GM19023 (cell line): ENCODE results near the gene DYNLT4.
"Not testable (repeated sequence)": the region's sequence is repeated elsewhere in the genome, so short reads cannot be mapped to it uniquely, and the experiment has no call there.

Experiments used
- ATAC-seq: cut with Tn5 transposase; IDR thresholded peaks from one replicate; pipeline ENCODE4 v1.9.1; 2021; ENCODE audit warnings: mild to moderate bottlenecking, moderate library complexity; ENCODE audit not compliant: unreplicated experiment

Gene DYNLT4, protein sequence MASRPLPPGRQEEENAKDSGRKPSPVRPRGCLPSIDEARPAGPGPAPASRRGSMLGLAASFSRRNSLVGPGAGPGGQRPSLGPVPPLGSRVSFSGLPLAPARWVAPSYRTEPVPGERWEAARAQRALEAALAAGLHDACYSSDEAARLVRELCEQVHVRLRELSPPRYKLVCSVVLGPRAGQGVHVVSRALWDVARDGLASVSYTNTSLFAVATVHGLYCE

DNA sequence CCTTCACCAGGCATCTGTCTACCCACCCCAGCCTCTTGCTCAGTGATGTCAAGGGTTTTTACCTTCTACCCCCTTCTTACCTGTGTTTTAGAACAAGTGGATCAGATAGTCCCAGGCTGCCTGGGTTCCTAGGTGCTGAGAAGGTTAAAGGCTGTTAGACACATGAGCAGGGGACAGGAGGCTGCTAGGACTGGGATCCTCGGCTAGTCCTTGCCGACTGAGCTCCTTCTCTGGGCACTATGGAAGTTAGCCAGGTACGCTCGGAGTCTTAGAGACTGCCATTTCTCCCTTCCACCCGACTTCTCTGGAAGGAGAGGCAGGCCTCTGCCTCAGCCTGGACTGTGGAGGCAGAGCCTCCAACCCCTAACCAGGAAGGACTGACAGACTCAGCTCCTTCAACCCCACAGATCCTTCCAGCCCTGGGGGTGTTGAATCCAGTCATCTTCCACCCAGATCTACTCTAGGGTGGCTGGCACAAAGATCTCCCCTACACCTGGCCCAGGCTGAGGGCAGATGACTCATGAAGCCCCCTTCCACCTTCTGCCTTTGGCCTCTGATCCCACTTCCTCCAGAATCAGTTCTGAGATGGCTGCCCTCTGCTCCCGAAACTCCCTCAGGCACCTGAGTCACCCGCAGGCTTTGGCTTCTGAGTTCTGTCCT lies at the start of gene DYNLT4:
Gene DYNLT4, minus strand, starts transcription at position 648 of the 660 bp plus-strand sequence. CDS start 683 bp downstream, outside the sequence.
- ATAC-seq, result no peak

GRCh38 chr1:44855742-44856141 lies 48.6 kb upstream of the DYNLT4 start:
- ATAC-seq, result no peak

GRCh38 chr1:44854970-44855369 lies 47.8 kb upstream of the DYNLT4 start:
- no peak for ATAC-seq

DNA sequence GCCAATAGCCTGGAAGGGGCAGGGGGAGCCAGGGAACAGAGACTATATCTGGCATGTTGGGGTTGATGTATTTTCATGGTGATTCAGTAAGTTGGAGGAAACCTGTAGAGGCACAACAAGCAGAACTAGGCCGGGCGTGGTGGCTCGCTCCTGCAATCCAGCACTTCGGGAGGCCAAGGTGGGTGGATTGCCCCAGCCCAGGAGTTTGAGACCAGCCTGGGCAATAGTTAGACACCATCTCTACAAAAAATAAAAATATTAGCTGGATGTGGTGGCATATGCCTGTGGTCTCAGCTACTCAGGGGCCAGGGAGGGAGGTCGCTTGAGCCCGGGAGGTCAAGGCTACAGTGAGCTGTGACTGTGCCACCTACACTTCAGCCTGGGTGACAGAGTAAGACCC lies 46.0 kb upstream of the DYNLT4 start:
- no peak for ATAC-seq

DNA sequence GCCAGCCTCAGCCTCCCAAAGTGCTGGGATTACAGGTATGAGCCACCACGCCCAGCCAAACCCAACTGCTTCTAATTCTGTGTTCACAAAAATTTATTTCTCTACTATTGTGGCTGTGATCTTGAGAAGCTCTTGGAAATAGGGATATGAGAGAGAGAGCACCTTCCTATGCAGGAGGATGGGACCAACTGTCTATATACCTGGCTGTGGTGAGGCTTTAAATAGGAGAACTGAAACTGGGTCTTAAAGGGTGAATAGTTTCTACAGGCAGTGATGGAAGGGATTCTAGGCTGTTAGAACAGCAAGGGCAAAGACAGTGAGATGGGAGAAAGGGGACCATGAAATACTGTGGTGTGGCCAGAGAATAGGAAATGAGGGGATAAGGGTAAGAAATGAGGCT lies 44.2 kb upstream of the DYNLT4 start:
- no peak for ATAC-seq

DNA sequence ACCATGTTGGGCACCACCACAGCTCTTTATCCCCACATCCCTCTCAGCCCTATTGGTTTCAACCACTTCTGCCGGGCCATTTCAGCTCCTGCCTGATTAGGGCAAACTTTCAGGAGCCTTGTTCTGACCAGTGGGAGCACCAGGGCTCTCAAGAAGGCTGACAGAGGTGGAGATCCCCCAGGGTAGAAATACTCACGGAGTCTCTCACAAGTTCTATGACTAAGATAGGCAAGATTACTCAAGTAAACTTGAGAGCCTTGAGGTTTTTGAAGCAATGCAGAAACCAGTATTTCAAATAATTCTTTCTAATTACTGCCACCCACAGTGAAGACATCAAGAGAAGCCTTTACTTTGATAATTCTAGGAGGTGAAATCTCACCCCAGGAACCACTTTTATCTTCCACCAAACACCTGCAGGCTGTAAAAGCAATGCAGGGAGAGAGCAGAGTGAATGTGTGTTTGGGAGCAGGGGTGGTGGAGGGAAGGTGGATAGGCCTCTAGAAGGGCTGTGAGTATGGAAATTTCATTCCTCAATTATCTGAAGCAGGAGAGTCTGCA lies 42.5 kb upstream of the DYNLT4 start:
- no peak for ATAC-seq

DNA sequence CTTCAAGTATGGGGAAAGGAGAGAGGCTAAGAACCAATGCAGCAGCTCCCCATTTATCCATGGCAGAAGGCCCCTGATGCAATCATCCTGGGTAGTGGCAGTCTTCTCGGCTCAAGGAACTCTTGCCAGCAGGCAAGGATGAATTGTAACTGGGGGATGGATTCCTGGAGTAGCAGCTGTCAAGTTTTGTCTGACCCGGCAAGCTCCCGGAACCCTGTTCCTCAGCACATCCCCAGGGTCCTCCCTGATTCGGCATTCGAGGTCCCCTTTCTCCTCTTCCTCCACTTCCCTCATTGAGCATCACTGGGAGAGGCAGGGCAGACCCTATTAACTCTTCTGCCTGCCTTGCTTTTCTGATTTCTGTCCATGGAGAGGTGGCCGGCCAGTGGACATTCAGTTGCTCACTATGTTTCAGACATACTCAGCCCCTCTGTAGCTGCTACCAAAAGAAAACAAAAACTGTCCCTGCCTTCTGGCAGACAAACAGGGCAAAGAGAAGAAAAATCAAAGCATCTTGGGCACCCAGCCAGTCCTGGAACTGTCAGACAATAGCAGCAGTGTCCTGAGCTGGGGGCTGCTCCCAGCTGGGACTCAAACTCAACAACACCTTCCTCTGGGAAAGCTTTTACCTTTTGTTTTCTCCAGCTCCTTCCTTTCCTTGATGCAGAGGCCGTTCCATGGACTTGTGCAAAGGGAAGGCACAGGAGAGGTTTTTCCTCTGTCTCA lies 41.5 kb upstream of the DYNLT4 start:
- ATAC-seq, result no peak

DNA sequence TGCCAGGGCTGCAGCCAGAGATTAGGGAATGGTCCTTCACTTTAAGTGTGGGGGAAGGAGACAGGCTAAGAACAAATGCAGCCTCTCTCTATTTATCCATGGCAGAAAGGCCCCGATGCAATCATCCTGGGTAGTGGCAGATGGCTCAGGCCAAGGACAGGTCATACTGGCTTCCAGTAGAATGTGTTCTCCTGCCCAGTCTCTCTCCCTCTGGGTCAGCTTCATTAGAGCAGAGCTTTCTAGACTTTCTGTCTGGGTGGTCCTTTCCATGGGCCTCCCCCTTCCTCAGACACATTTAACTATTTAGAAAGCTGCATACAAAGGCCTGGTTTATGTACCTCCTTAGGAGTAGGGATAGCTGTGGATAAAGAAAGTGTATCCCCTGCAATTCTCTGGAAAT lies 40.7 kb upstream of the DYNLT4 start:
- ATAC-seq, result no peak

- ATAC-seq, result no peak
Observed at GRCh38 chr1:44846985-44847384, 39.8 kb upstream of the DYNLT4 start.

GRCh38 chr1:44842862-44843655 lies 35.9 kb upstream of the DYNLT4 start, which contains the start of gene PTCH2:
TSS of gene PTCH2 (minus strand) at chr1:44843253. CDS start at chr1:44842932, 321 bp downstream.
- no peak for ATAC-seq

DNA sequence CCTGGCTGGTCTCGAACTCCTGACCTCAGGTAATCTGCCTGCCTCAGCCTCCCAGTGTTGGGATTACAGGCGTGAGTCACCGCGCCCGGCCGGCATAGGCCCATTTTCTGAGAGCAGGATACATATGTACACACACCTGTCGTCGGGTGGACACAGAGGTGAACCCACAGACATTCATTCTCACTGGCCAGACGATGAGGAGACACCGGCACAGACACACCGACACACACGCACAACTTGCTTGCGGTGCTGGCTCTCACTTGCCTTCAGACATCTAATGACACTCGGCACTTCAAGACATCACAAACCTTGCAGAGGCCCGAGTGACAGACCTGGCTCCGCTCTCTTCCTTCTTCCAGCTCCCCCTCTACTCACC lies 35.3 kb upstream of the DYNLT4 start:
- ATAC-seq, result no peak

- no peak for ATAC-seq
Observed at GRCh38 chr1:44839576-44839975, 32.4 kb upstream of the DYNLT4 start.

GRCh38 chr1:44838294-44838693 lies 31.1 kb upstream of the DYNLT4 start:
- not testable (repeated sequence) for ATAC-seq

- ATAC-seq, result peak; percentile 74
Observed at GRCh38 chr1:44835738-44836675, 28.9 kb upstream of the DYNLT4 start.

DNA sequence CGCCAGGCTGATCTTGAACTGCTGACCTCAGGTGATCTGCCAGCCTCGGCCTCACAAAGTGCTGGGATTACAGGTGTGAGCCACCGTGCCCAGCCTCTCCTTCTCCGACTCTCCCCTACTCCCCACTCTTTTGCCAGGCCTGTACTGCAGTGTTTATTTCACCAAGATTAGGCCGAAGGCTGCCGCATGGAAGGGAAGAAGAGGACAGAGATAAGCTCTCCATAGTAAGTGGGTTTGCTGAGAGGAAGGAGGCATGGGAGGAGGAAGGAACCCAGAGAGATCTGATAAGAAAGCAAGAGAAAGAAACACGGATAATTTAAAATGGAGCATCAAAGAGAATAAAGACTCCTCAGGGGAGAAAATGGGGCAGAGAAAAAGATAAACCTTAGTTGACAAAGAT lies 27.2 kb upstream of the DYNLT4 start:
- no peak for ATAC-seq

GRCh38 chr1:44832056-44832705 lies 25.0 kb upstream of the DYNLT4 start:
- ATAC-seq, result no peak

DNA sequence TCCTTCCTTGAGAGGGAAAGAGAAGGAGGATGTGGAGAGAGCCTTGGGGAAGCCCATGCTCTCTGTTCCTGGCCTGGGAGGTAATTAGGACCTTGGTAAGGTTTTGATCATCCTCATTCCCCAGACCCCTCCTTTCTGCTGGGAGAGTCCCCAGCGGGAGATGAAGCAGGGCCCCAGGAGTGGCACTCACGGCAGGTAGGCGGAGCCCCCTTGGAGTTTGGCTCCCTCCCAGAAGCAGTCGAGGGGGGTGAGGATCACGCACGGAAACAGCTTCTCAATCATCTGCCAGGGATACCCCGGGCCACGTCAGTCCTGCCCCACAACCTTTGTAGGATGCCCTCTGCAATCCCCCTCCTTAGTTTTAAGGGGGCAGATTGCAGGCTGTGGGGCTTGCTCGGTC lies 24.4 kb upstream of the DYNLT4 start:
- ATAC-seq, result no peak

DNA sequence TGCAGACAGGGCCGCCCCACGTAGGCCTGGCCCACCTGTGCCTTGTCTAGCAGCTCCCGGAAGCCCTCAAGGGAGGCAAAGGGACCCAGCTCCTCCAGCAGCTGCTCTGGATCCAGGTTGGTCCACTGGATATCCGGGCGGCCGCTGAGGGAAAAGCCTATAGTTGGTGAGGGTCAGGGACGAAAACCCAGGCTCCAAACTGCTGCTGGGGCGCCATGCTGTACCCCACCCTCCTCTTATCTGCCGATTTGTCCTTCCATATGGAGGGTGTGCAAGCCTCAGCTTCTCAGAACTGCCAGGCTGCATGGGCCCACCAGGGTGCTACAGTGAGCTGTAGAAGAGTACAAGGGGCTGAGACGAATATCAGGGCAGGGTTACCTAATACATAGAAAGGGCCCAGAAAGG lies 23.8 kb upstream of the DYNLT4 start:
- no peak for ATAC-seq
